HUES48 (cell line): ENCODE results near the gene TRMT2A.

ENCODE experiments used
- H3K27ac ChIP-seq: one replicate; pipeline ENCODE4 v1.7.0; 2013; ENCODE audit warnings: low read depth, low read length, inconsistent platforms
- H3K27me3 ChIP-seq: 2 replicates; pipeline ENCODE4 v1.6.1; 2013; ENCODE audit warnings: mild to moderate bottlenecking, low read length; ENCODE audit not compliant: control insufficient read depth, insufficient read depth
- H3K36me3 ChIP-seq: 2 replicates; pipeline ENCODE4 v1.6.1; 2013; ENCODE audit warnings: low read length; ENCODE audit not compliant: control insufficient read depth, insufficient read depth
- H3K4me1 ChIP-seq: 2 replicates; pipeline ENCODE4 v1.6.1; 2013; ENCODE audit warnings: mild to moderate bottlenecking, low read length; ENCODE audit not compliant: control insufficient read depth, insufficient read depth
- H3K4me3 ChIP-seq: 2 replicates; pipeline ENCODE4 v1.5.1; 2013; ENCODE audit warnings: mild to moderate bottlenecking, low read depth, low read length
- H3K9ac ChIP-seq: 2 replicates; pipeline ENCODE4 v1.6.1; 2013; ENCODE audit warnings: mild to moderate bottlenecking, low read depth, low read length, moderate library complexity
- H3K9me3 ChIP-seq: 2 replicates; pipeline ENCODE4 v1.6.1; 2013; ENCODE audit warnings: low read length; ENCODE audit not compliant: control insufficient read depth, insufficient read depth

Gene TRMT2A

DNA sequence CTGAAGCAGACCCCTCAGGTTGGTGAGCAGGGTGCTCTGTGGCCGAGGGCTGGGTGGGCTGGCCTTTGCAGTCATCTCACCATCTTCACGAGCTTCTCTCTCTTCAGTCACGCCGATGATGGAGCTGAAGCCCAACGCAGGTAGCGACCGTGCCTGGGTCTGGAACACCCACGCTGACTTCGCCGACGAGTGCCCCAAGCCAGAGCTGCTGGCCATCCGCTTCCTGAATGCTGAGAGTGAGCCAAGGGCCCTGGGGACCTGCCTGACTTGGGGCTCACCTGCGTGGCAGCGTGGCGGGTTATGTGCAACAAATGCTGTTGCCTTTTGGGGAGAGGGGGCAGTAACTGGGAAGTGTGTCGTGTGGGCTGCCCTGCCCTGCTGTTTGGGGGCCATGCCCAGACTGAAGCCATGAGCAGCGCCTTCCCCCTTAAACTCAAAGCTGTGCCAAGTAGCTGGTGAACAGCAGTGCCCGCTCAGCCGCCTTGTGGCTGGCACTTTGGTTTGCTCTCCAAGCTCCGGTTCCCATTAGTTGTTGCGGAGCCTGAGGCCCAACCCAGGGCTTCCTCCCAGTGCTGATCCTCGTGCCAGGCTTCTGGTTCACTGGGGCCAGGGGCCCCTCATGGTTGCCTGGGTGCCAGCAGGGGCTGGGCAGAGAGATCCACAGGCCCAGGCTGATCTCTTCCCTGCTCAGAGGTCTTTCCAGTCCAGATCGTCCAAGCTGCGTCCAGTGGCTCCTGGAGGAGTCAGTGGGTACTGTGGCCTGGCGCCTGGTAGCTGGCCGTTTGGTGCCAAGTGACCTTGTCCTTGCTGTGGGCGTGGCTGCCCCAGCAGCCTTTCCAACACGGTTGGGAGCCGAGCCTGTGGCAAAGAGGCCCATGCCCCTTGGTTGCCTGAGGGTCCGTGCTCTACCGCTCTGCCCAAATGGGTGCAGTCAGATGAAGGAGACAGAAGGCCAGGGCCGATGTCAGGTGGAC lies 8.5 kb upstream of the TRMT2A start:
- H3K4me3 ChIP-seq: no peak overlapping the region
- no peaks in the 10 kb centered on the region for H3K27me3 ChIP-seq
- no peaks in the 10 kb centered on the region for H3K9me3 ChIP-seq
- H3K9ac ChIP-seq: no peak overlapping the region
- H3K27ac ChIP-seq: no peak overlapping the region
- no peaks in the 10 kb centered on the region for H3K4me1 ChIP-seq
- peaks cover 71% of the 10 kb centered on the region for H3K36me3 ChIP-seq

DNA sequence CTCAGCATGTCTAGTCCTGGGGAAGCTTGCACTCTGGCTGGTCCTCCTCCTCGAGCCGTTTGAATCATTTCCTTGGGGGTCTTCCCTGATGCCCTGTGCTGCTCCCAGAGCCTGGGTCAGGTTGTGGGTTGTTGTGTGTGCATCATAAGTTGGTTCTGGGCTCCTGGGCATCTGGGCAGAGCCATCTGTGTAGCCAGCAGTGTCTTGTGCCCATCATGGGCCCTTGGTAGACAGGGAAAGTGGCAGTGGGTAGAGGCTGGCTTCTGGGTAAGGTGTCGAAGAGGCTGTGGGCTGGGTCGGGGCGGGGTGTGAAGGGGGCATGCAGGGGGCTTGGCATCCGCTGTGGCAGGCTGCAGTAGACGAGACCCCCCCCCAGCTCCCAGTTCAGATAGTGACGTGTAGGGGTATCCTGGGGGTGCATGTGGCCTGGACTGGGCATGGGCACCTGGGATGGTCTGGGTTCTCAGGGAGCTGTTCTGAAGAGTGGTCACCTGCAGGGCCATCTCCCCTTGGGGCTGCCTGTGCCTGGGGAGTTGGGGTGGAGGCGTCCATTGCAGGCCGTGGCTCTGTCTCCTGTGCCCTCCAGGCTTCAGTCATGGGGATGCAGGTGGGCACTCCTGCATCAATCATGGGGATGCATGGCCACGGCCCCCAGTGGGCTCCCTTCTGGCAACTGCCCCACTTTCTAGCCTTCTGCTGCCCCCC lies 7.2 kb upstream of the TRMT2A start:
- no peak overlapping the region for H3K27ac ChIP-seq
- no peak overlapping the region for H3K4me3 ChIP-seq
- peaks cover 84% of the 10 kb centered on the region for H3K36me3 ChIP-seq
- H3K9ac ChIP-seq: no peak overlapping the region
- no peaks in the 10 kb centered on the region for H3K9me3 ChIP-seq
- H3K4me1 ChIP-seq: no peaks in the 10 kb centered on the region
- no peaks in the 10 kb centered on the region for H3K27me3 ChIP-seq

DNA sequence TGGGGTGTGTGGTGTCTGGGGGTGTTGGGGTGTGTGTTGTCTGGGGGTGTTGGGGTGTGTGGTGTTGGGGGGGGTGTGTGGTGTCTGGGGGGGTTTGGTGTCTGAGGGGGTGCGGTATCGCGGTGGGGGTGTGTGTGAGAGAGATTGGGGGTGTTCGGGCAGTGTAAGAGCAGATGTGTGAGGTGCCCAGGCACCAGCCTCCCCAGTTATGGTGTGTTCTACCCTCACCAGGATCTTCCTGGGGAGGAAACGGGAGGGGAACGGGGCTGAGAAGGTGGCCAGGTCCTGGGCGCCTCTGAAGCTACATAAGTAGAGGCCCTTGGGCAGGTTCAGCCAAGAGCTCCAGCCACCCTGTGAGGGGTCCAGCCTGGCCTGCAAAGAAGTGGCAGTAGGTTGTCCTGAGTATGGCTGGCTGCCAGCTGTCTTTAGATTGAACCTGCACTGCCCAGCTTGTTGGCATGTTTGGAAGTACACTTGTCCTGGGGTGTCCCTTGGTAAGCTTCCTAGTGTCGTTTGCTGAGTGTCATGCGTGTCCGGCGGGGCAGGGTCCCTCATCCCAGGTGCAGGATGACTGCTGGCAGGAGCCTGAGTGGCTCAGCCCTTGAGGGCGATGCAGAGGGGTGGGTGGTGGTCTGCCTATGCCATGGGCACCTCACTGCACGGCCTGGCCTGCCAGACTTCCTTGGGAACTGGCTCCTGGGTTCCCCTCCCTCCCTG lies 6.5 kb upstream of the TRMT2A start:
- H3K36me3 ChIP-seq: peaks cover 91% of the 10 kb centered on the region
- no peak overlapping the region for H3K9ac ChIP-seq
- H3K4me1 ChIP-seq: 0 out of 2 replicates have a peak, but pooled peaks cover 6% of the 10 kb centered on the region
- no peak overlapping the region for H3K4me3 ChIP-seq
- H3K9me3 ChIP-seq: no peaks in the 10 kb centered on the region
- no peak overlapping the region for H3K27ac ChIP-seq
- no peaks in the 10 kb centered on the region for H3K27me3 ChIP-seq

DNA sequence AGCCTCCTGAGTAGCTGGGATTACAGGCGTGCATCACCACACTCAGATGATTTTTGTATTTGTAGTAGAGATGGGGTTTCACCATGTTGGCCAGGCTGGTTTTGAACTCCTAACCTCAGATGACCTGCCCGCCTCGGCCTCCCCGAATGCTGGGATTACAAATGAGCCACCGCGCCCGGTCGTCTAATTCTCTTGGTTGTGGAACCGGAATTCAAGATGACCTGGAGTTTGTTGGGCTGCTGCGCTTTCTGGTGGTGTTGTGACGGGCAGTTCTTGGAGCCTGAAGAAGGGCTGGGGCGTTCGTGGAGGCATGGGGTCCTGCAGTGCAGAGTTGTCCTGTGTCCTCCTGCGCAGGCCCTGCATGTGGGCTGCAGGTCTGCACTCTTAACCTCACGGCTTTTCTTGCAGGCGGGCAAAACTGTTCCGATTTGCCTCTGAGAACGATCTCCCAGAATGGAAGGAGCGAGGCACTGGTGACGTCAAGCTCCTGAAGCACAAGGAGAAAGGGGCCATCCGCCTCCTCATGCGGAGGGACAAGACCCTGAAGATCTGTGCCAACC lies 4.9 kb upstream of the TRMT2A start:
- no peaks in the 10 kb centered on the region for H3K9me3 ChIP-seq
- 0 out of 2 replicates have a peak, but pooled peaks cover 7% of the 10 kb centered on the region for H3K4me1 ChIP-seq
- H3K36me3 ChIP-seq: peaks cover 84% of the 10 kb centered on the region
- H3K27me3 ChIP-seq: no peaks in the 10 kb centered on the region
- no peak overlapping the region for H3K4me3 ChIP-seq
- H3K9ac ChIP-seq: no peak overlapping the region
- H3K27ac ChIP-seq: no peak overlapping the region

DNA sequence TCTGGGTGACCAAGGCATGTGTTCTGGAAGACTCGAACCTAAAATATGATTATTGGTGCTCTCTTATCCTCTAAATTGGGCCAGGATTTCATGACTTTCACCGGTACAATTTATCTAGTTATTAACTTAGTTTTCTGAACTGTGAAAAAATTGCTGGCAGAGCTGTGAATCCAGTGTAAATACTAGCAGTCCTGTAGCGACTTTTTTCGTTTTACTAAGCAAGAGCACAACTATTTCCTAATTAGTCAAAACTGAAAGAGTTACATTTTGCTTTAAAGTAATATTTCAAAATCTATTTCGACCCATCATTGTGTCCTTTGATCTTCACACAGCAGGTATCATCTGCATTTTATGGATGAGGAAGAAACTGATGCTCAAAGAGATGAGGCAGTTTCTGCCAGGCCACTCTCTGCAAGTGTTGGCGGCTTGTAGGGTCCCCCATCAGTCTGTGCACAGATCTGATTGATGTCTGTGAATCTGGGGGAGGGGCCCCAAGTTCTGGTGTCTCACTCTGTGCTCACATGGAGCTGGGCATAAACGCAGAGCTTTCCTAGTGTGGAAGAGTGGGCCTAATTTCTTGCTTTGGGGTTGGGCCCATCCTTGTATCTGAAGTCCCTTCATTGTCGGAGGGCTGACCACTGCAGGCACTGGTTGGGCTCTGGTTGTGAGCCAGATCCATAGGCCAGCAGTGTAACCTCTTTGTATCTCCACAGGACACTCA lies 1.4 kb upstream of the TRMT2A start:
- Histone ChIP-seq H3K27ac (peak overlapping the region; percentile 89), H3K27me3 (no peaks in the 10 kb centered on the region), H3K4me3 (peak overlapping the region; percentile 98), H3K9ac (peak overlapping the region; percentile 99), H3K4me1 (0 out of 2 replicates have a peak, but pooled peaks cover 7% of the 10 kb centered on the region), H3K9me3 (no peaks in the 10 kb centered on the region), H3K36me3 (peaks cover 74% of the 10 kb centered on the region)

GRCh38 chr22:20117633-20118299 lies 740 bp upstream of the TRMT2A start:
- Histone ChIP-seq H3K4me1 (0 out of 2 replicates have a peak, but pooled peaks cover 7% of the 10 kb centered on the region), H3K4me3 (peak overlapping the region; percentile 98), H3K36me3 (peaks cover 76% of the 10 kb centered on the region), H3K27me3 (no peaks in the 10 kb centered on the region), H3K9me3 (no peaks in the 10 kb centered on the region), H3K27ac (peak overlapping the region; percentile 89), H3K9ac (peak overlapping the region; percentile 99)

GRCh38 chr22:20116376-20116950 lies 563 bp downstream of the TRMT2A start:
- Histone ChIP-seq H3K9me3 (no peaks in the 10 kb centered on the region), H3K36me3 (peaks cover 78% of the 10 kb centered on the region), H3K4me3 (peak overlapping the region; percentile 98), H3K27ac (peak overlapping the region; percentile 87), H3K27me3 (no peaks in the 10 kb centered on the region), H3K4me1 (0 out of 2 replicates have a peak, but pooled peaks cover 7% of the 10 kb centered on the region), H3K9ac (peak overlapping the region; percentile 83)

DNA sequence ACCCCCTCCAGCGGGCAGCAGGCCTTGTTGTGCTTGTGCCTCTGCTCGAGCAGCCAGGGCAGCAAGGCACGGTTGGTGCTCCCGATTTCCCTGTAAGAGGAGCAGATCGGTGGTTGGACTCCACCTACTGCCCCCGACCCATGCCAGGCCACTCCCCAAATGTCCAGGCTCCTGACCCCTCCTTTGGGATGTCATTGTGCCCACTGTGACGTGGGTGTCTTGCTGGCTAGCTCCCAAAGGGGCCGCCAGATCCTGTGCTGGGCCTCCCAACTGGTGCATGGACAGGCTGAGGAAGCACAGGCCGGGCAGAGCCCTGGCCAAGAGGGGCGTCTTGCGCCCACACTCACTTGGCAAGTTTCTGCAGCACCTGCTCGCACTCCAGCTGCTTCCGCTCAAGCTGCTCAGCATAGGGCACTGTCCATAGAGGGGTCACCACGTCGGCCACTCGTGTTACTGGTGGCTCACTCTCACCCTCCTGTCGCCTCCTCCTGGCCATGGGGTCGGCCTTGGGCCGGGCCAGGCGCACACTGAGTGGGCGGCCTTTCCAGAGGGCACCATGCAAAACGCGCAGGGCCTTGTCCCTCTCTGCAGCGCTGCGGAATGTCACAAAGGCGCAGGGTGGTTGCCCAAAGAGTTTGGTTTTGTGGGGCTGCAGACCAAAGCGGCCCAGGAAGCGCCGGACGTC lies 1.2 kb downstream of the TRMT2A start, which contains the start of gene RANBP1:
Gene RANBP1 (plus strand): TSS at position 414 of the 685 bp plus-strand sequence. CDS start 81 bp downstream, at position 495.
- Histone ChIP-seq H3K27ac (peak within 1 kb of the TSS; percentile 87), H3K27me3 (no peaks in the 10 kb centered on the region), H3K36me3 (peaks cover 77% of the 10 kb centered on the region), H3K4me1 (0 out of 2 replicates have a peak, but pooled peaks cover 7% of the 10 kb centered on the region), H3K9me3 (no peaks in the 10 kb centered on the region), H3K4me3 (peak within 1 kb of the TSS; percentile 98), H3K9ac (peak within 1 kb of the TSS; percentile 83)
